OCI-LY7 (cell line): ENCODE data around the gene TAS2R39.

ENCODE experiments used
- EZH2phosphoT487 ChIP-seq: fragments of 200-600 bp; sonication (generic); IDR thresholded peaks from 2 replicates; pipeline ENCODE4 v1.6.1; 2018; ENCODE audit warnings: low read depth, borderline replicate concordance, mild to moderate bottlenecking, mixed run types, antibody characterized with exemption, low read length, moderate library complexity, mixed read lengths
- TF ChIP-seq, protein P1 (sequence below): fragments of 200-600 bp; sonication (generic); conservative IDR thresholded peaks from 2 replicates; pipeline ENCODE4 v1.5.1; 2014; ENCODE audit warnings: mild to moderate bottlenecking, antibody characterized with exemption, low read length, moderate library complexity, mixed read lengths

DNA sequence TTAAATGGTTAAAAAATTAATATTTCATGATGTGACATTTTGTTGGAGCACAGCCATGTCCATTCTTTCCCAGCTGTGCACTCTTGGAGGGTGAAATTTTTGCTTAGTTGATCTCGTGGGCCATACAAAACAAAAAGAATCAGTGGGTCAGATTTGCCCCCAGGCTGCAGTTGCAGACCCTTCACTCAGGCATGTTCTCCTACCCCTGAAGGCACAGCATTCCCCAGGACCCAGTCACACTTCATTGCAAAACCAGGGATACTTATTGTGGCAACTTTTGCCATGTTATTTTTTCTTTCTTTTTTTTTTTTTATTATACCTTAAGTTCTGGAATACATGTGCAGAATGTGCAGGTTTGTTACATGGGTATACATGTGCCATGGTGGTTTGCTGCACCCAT is 44.6 kb downstream of the TAS2R39 start:
- TF ChIP-seq, protein P1, sequence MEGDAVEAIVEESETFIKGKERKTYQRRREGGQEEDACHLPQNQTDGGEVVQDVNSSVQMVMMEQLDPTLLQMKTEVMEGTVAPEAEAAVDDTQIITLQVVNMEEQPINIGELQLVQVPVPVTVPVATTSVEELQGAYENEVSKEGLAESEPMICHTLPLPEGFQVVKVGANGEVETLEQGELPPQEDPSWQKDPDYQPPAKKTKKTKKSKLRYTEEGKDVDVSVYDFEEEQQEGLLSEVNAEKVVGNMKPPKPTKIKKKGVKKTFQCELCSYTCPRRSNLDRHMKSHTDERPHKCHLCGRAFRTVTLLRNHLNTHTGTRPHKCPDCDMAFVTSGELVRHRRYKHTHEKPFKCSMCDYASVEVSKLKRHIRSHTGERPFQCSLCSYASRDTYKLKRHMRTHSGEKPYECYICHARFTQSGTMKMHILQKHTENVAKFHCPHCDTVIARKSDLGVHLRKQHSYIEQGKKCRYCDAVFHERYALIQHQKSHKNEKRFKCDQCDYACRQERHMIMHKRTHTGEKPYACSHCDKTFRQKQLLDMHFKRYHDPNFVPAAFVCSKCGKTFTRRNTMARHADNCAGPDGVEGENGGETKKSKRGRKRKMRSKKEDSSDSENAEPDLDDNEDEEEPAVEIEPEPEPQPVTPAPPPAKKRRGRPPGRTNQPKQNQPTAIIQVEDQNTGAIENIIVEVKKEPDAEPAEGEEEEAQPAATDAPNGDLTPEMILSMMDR: no peak
- no peak for TF ChIP-seq EZH2phosphoT487
